Measurements from ENCODE around the gene CACNA1S.

The CACNA1S gene

DNA sequence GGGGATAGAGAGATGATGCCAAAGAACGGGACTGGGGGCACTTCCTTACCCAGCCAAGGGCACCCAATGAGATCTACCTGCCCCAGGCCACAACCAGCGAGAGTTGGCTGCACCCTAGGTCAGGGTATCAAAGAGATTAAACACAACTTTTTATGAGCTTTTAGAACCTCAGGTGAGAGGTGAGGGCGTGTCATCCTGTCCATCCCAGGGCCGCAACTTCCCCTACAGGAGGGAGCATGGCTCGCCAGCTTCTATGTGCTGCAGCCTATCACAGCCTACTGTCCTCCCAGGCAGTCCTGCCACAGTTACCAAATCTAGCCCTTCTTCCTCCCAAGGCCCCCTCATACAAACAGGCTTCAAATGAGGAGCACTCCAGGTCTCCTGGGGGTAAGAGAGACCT is 29.2 kb upstream of the CACNA1S start:
- Histone ChIP-seq H3K79me1 (ENCODE audit: low read length) (no peaks in the 10 kb centered on the region), H3K4me2 (ENCODE audit: low read length) (no peak overlapping the region), H2BK12ac (ENCODE audit: low read length) (no peak overlapping the region), H3K9me3 (ENCODE audit: insufficient read depth, low read depth, low read length) (peaks cover 2% of the 10 kb centered on the region), H3K18ac (ENCODE audit: low read length) (no peak overlapping the region), H3K27ac (ENCODE audit: low read depth, low read length) (no peak overlapping the region), H4K91ac (ENCODE audit: low read depth, low read length) (no peak overlapping the region), H2BK120ac (ENCODE audit: insufficient read depth, low read length, poor library complexity) (no peak overlapping the region), H3K14ac (ENCODE audit: low read length) (no peak overlapping the region), H2AFZ (ENCODE audit: insufficient read depth, low read length, poor library complexity) (no peak overlapping the region), H3K27me3 (ENCODE audit: insufficient read depth, low read length) (no peaks in the 10 kb centered on the region), H2BK5ac (ENCODE audit: low read depth, low read length, poor library complexity) (no peak overlapping the region), H3K4ac (ENCODE audit: low read depth, low read length) (no peak overlapping the region), H2AK5ac (ENCODE audit: low read length) (no peak overlapping the region), H4K12ac (ENCODE audit: low read depth, low read length) (no peak overlapping the region), H3K4me1 (ENCODE audit: control insufficient read depth in 1 of 2, insufficient read depth in 2 of 2, low read length in 2 of 2) (peaks cover 0 to 3% of the 10 kb centered on the region in 2 experiments), H3K9ac (ENCODE audit: low read length) (no peak overlapping the region), H4K8ac (ENCODE audit: low read depth, low read length) (no peak overlapping the region), H3K23ac (ENCODE audit: low read length) (no peak overlapping the region), H3K36me3 (ENCODE audit: control insufficient read depth in 1 of 2, insufficient read depth in 2 of 2, low read length in 2 of 2) (peaks cover 80 to 91% of the 10 kb centered on the region in 2 experiments), H3K79me2 (ENCODE audit: control insufficient read depth, insufficient read depth, low read length, poor library complexity) (no peaks in the 10 kb centered on the region), H3K4me3 (ENCODE audit: low read depth, low read length) (no peak overlapping the region)
- no CpG with 5 or more reads among the region's 5 CpGs for WGBS (ENCODE audit: extremely low coverage, insufficient coverage, insufficient read length)
- no peak for DNase-seq

- peaks cover 2% of the 10 kb centered on the region for H3K9me3 ChIP-seq (ENCODE audit: insufficient read depth, low read depth, low read length)
- no peak overlapping the region for H4K8ac ChIP-seq (ENCODE audit: low read depth, low read length)
- H2BK5ac ChIP-seq (ENCODE audit: low read depth, low read length, poor library complexity) = no peak overlapping the region
- no peaks in the 10 kb centered on the region for H3K79me2 ChIP-seq (ENCODE audit: control insufficient read depth, insufficient read depth, low read length, poor library complexity)
- no peak overlapping the region for H2BK12ac ChIP-seq (ENCODE audit: low read length)
- no peak overlapping the region for H2AFZ ChIP-seq (ENCODE audit: insufficient read depth, low read length, poor library complexity)
- H3K4me2 ChIP-seq (ENCODE audit: low read length) = no peak overlapping the region
- no peak overlapping the region for H3K4ac ChIP-seq (ENCODE audit: low read depth, low read length)
- no peak overlapping the region for H2AK5ac ChIP-seq (ENCODE audit: low read length)
- peaks cover 82 to 91% of the 10 kb centered on the region in 2 experiments for H3K36me3 ChIP-seq (ENCODE audit: control insufficient read depth in 1 of 2, insufficient read depth in 2 of 2, low read length in 2 of 2)
- H3K4me3 ChIP-seq (ENCODE audit: low read depth, low read length) = no peak overlapping the region
- no peak for DNase-seq
- no peak overlapping the region for H3K23ac ChIP-seq (ENCODE audit: low read length)
- H3K18ac ChIP-seq (ENCODE audit: low read length) = no peak overlapping the region
- H3K79me1 ChIP-seq (ENCODE audit: low read length) = no peaks in the 10 kb centered on the region
- no peak overlapping the region for H3K14ac ChIP-seq (ENCODE audit: low read length)
- no peak overlapping the region for H2BK120ac ChIP-seq (ENCODE audit: insufficient read depth, low read length, poor library complexity)
- peaks cover 0 to 3% of the 10 kb centered on the region in 2 experiments for H3K4me1 ChIP-seq (ENCODE audit: control insufficient read depth in 1 of 2, insufficient read depth in 2 of 2, low read length in 2 of 2)
- H4K12ac ChIP-seq (ENCODE audit: low read depth, low read length) = no peak overlapping the region
- no CpG with 5 or more reads among the region's 8 CpGs for WGBS (ENCODE audit: extremely low coverage, insufficient coverage, insufficient read length)
- H3K9ac ChIP-seq (ENCODE audit: low read length) = no peak overlapping the region
- H3K27ac ChIP-seq (ENCODE audit: low read depth, low read length) = no peak overlapping the region
- no peaks in the 10 kb centered on the region for H3K27me3 ChIP-seq (ENCODE audit: insufficient read depth, low read length)
- no peak overlapping the region for H4K91ac ChIP-seq (ENCODE audit: low read depth, low read length)
Observed at GRCh38 chr1:201140941-201141260, 28.7 kb upstream of the CACNA1S start.

DNA sequence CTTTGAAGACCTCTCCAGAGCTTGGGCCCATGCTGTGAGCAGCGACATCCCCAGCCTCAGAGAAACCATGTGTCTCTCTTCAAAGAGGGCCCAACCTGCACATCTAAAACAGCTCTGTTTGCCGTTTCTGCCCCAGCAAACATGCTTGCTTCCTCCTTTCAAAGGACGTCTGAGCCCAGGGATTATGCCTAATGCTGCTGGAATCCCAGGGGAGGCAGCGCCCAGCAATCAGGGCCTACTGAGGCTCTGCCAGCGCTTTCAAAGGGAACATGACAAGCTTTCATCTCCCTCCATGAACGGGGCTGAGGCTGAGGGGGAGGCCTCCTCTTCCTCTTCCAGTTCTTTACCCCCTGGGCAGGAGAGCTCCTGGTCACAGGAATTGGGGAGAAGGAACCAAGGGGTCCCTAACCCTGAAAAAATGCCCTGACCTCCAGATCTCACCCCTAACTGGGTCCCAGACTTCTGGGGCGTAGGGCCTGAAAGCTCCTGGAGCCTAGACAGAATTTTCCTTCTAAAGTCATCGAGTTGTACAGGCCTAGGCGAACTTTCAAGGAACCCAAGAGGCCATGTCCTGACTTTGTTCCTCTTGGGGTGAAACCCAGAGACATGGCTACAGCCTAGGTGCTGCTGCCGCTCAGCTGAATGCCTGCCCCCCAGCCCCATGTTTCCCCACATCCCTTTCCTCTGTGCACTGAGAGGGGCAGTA is 28.2 kb upstream of the CACNA1S start:
- DNase-seq = no peak
- H3K18ac ChIP-seq (ENCODE audit: low read length) = no peak overlapping the region
- H3K4me1 ChIP-seq (ENCODE audit: control insufficient read depth in 1 of 2, insufficient read depth in 2 of 2, low read length in 2 of 2) = peaks cover 0 to 3% of the 10 kb centered on the region in 2 experiments
- no peak overlapping the region for H3K9ac ChIP-seq (ENCODE audit: low read length)
- no peak overlapping the region for H2BK5ac ChIP-seq (ENCODE audit: low read depth, low read length, poor library complexity)
- no peak overlapping the region for H3K4ac ChIP-seq (ENCODE audit: low read depth, low read length)
- H3K9me3 ChIP-seq (ENCODE audit: insufficient read depth, low read depth, low read length) = peaks cover 2% of the 10 kb centered on the region
- peaks cover 82 to 91% of the 10 kb centered on the region in 2 experiments for H3K36me3 ChIP-seq (ENCODE audit: control insufficient read depth in 1 of 2, insufficient read depth in 2 of 2, low read length in 2 of 2)
- no peaks in the 10 kb centered on the region for H3K79me2 ChIP-seq (ENCODE audit: control insufficient read depth, insufficient read depth, low read length, poor library complexity)
- H3K4me2 ChIP-seq (ENCODE audit: low read length) = no peak overlapping the region
- no peaks in the 10 kb centered on the region for H3K79me1 ChIP-seq (ENCODE audit: low read length)
- H4K91ac ChIP-seq (ENCODE audit: low read depth, low read length) = no peak overlapping the region
- H3K4me3 ChIP-seq (ENCODE audit: low read depth, low read length) = no peak overlapping the region
- no peak overlapping the region for H3K14ac ChIP-seq (ENCODE audit: low read length)
- no CpG with 5 or more reads among the region's 10 CpGs for WGBS (ENCODE audit: extremely low coverage, insufficient coverage, insufficient read length)
- H2AK5ac ChIP-seq (ENCODE audit: low read length) = no peak overlapping the region
- H3K23ac ChIP-seq (ENCODE audit: low read length) = no peak overlapping the region
- H3K27ac ChIP-seq (ENCODE audit: low read depth, low read length) = no peak overlapping the region
- no peak overlapping the region for H2AFZ ChIP-seq (ENCODE audit: insufficient read depth, low read length, poor library complexity)
- no peak overlapping the region for H4K12ac ChIP-seq (ENCODE audit: low read depth, low read length)
- no peak overlapping the region for H4K8ac ChIP-seq (ENCODE audit: low read depth, low read length)
- no peak overlapping the region for H2BK12ac ChIP-seq (ENCODE audit: low read length)
- no peak overlapping the region for H2BK120ac ChIP-seq (ENCODE audit: insufficient read depth, low read length, poor library complexity)
- no peaks in the 10 kb centered on the region for H3K27me3 ChIP-seq (ENCODE audit: insufficient read depth, low read length)

DNA sequence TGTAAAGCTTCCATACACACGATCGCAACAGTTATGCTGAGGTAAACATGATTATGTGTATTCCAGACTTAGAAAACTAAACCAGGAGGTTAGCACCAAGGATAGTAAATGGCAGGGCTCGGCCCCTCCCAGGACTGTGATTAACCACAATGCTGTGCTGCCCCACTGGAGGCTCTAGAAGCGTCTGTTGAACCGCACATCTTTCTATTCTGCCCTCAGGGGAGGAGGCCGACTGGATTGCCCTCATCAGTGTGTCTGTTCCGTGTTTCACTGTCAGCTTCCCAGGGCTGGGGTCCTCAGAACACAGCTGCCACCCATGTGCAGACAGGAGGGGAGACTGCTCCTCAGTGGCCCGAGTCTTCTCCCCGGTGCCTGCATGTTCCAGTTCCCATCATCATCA is 27.5 kb upstream of the CACNA1S start:
- peaks cover 2% of the 10 kb centered on the region for H3K9me3 ChIP-seq (ENCODE audit: insufficient read depth, low read depth, low read length)
- H3K27me3 ChIP-seq (ENCODE audit: insufficient read depth, low read length) = no peaks in the 10 kb centered on the region
- H4K91ac ChIP-seq (ENCODE audit: low read depth, low read length) = no peak overlapping the region
- no peak overlapping the region for H2AK5ac ChIP-seq (ENCODE audit: low read length)
- no peak overlapping the region for H3K14ac ChIP-seq (ENCODE audit: low read length)
- no peak overlapping the region for H2BK12ac ChIP-seq (ENCODE audit: low read length)
- H3K4me2 ChIP-seq (ENCODE audit: low read length) = no peak overlapping the region
- H3K23ac ChIP-seq (ENCODE audit: low read length) = no peak overlapping the region
- H3K4ac ChIP-seq (ENCODE audit: low read depth, low read length) = no peak overlapping the region
- H3K18ac ChIP-seq (ENCODE audit: low read length) = no peak overlapping the region
- no peak for DNase-seq
- H2BK120ac ChIP-seq (ENCODE audit: insufficient read depth, low read length, poor library complexity) = no peak overlapping the region
- H4K12ac ChIP-seq (ENCODE audit: low read depth, low read length) = no peak overlapping the region
- H3K4me1 ChIP-seq (ENCODE audit: control insufficient read depth in 1 of 2, insufficient read depth in 2 of 2, low read length in 2 of 2) = peaks cover 0 to 3% of the 10 kb centered on the region in 2 experiments
- WGBS (ENCODE audit: extremely low coverage, insufficient coverage, insufficient read length) = no CpG with 5 or more reads among the region's 9 CpGs
- no peak overlapping the region for H3K4me3 ChIP-seq (ENCODE audit: low read depth, low read length)
- H3K9ac ChIP-seq (ENCODE audit: low read length) = no peak overlapping the region
- H3K79me2 ChIP-seq (ENCODE audit: control insufficient read depth, insufficient read depth, low read length, poor library complexity) = no peaks in the 10 kb centered on the region
- H3K79me1 ChIP-seq (ENCODE audit: low read length) = no peaks in the 10 kb centered on the region
- no peak overlapping the region for H2AFZ ChIP-seq (ENCODE audit: insufficient read depth, low read length, poor library complexity)
- no peak overlapping the region for H2BK5ac ChIP-seq (ENCODE audit: low read depth, low read length, poor library complexity)
- H3K36me3 ChIP-seq (ENCODE audit: control insufficient read depth in 1 of 2, insufficient read depth in 2 of 2, low read length in 2 of 2) = peaks cover 82 to 91% of the 10 kb centered on the region in 2 experiments
- no peak overlapping the region for H3K27ac ChIP-seq (ENCODE audit: low read depth, low read length)
- no peak overlapping the region for H4K8ac ChIP-seq (ENCODE audit: low read depth, low read length)

Measured in trophoblast cell (in vitro differentiated cells and primary cell).